Effector memory CD4-positive, alpha-beta T cell (primary cell): ENCODE results near the gene ABAT.
"Not testable (repeated sequence)": the region's sequence is repeated elsewhere in the genome, so short reads cannot be mapped to it uniquely, and the experiment has no call there.

Experiments used
- DNase-seq, 3 donors: peaks; one replicate each; pipeline ENCODE4 v3.0.0-alpha.2; 2020
- H3K27ac ChIP-seq: 2 replicates; pipeline ENCODE4 v1.7.0; 2013; ENCODE audit warnings: mild to moderate bottlenecking, low read length, moderate library complexity; ENCODE audit not compliant: insufficient read depth, poor library complexity, severe bottlenecking
- H3K27me3 ChIP-seq: replicated peaks from 2 replicates; pipeline ENCODE4 v1.7.0; 2013; ENCODE audit warnings: mild to moderate bottlenecking, low read length; ENCODE audit not compliant: insufficient read depth, control insufficient read depth, poor library complexity, severe bottlenecking
- H3K36me3 ChIP-seq: 2 replicates; pipeline ENCODE4 v1.7.0; 2013; ENCODE audit warnings: mild to moderate bottlenecking, low read length, moderate library complexity; ENCODE audit not compliant: control insufficient read depth, insufficient read depth
- H3K4me1 ChIP-seq: 2 replicates; pipeline ENCODE4 v1.7.0; 2013; ENCODE audit warnings: low read length, mild to moderate bottlenecking; ENCODE audit not compliant: control insufficient read depth, insufficient read depth, poor library complexity, severe bottlenecking
- H3K4me3 ChIP-seq: 2 replicates; pipeline ENCODE4 v1.7.0; 2013; ENCODE audit warnings: low read length, low read depth, mild to moderate bottlenecking; ENCODE audit not compliant: insufficient read depth, poor library complexity, severe bottlenecking
- H3K9me3 ChIP-seq: 2 replicates; pipeline ENCODE4 v1.7.0; 2013; ENCODE audit warnings: mild to moderate bottlenecking, low read length, moderate library complexity; ENCODE audit not compliant: control insufficient read depth

ABAT gene

DNA sequence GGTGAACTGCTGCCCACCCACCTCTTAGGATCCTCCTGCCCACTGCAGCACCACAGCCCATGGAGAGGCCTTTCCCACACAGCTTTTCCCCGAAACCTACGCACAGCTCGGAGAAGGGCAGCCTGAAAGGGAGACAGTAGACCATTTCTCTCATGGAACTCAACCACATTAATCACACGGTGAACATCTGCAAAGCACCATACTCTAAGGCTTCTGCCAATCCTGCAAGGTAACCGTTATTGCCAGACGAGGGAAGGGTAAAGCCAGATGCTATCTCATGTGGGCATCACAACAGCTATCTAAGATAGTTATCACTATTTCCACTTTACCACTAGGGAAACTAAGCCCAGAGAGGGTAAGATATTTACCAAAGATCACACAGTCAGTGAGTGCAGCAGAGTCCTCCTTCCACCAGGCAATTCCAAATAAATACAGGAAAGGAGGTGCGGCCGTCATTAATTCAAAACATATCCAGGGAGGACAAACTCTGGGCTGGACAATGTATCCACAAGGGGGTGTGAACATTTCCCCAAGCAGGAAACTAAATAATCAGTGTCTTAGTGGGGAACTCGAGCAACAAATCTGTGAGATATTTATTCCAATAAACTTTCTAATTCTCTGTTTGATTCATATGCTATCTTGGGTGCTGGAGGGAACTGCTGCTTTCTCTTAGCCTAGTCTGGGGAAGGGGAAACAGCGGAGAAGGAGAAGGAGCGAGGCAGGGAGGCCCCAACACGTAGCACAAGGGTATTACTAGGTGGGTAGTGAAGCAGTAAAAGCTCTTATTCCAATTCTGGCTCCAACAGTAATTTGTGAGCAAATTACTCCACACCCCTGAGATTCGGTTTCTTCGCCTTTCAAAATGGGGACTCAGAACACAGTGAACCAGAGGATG, 122.3 kb downstream of the ABAT start:
- DNase-seq = no peak
- Histone ChIP-seq H3K36me3 (no peaks in the 10 kb centered on the region), H3K27me3 (no peaks in the 10 kb centered on the region), H3K4me3 (peak overlapping the region; percentile 70), H3K4me1 (peaks cover 20% of the 10 kb centered on the region), H3K9me3 (no peaks in the 10 kb centered on the region), H3K27ac (peak overlapping the region; percentile 79)

DNA sequence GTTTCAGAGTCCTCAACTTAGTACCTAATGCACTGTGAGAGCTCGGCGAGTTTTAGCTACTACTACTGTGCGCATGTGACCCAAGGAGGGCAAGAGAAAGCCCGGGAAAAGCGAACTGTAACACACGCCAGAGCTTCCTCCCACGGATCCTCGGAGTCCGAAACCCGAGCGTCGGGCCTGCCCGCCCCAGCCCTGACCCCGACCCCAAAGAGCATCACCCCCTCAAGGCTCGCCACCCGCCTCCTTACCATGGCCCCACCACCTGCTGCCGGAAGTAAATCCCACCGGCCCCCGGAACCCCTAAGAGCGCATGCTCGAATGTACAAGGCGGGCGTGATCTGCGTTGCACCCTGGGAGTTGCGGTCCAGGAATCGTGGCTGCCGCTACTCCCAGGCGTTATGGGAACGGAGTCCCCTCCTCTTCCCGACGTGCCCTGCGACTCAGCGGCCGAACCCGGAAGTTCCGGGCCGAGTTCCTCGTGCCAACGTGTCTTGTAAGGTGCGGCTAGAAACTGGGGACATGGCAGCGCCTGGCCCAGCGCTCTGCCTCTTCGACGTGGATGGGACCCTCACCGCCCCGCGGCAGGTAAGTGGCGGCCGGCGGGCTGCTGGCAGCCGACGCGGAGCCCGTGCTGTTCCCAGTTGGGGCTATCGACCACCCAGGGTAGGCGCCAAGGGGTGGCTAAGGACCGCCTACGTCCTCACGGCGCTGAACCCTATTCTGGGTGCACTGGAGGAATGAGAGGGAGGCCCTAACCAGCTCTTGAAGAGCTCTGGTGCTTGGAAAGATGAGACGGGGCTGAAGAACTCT, 123.2 kb downstream of the ABAT start, which contains the start of the genes PMM2 and TMEM186:
Gene PMM2, plus strand, starts transcription at position 476 of the 810 bp plus-strand sequence. Its CDS starts 44 bp downstream, at position 520.
Gene TMEM186, minus strand, starts transcription at position 276 of the 810 bp plus-strand sequence. Its CDS starts 25 bp downstream, at position 251.
- no peaks in the 10 kb centered on the region for H3K27me3 ChIP-seq
- peak within 1 kb of the TSS; percentile 70 for H3K4me3 ChIP-seq
- H3K4me1 ChIP-seq = peaks cover 20% of the 10 kb centered on the region
- no peaks in the 10 kb centered on the region for H3K9me3 ChIP-seq
- peak within 1 kb of the TSS; percentile 79 for H3K27ac ChIP-seq
- H3K36me3 ChIP-seq = peaks cover 7% of the 10 kb centered on the region
- peak; percentile 90 to 94 (median 93) for DNase-seq

DNA sequence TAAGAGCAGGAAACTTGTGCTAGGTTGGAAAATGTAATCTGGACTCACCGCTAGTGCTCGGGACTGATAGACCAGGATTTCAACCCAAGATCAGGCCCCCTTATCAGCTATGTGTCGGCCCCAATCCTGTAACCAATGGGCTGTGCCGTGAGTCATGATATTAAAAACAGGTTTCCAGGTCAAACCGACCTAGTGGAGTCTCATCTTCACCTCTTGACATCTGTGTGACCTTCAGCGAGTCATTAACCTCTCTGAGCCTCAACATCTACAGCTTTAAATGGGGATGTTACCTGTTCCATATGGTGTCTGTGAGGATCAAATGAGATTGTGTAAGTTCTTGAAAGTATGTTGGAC, 123.7 kb downstream of the ABAT start:
- Histone ChIP-seq H3K4me1 (peaks cover 20% of the 10 kb centered on the region), H3K36me3 (peaks cover 13% of the 10 kb centered on the region), H3K27ac (peak overlapping the region; percentile 79), H3K9me3 (no peaks in the 10 kb centered on the region), H3K4me3 (peak overlapping the region; percentile 70), H3K27me3 (no peaks in the 10 kb centered on the region)
- peak in 2 of 3 donors; percentile 2 to 6 for DNase-seq

DNA sequence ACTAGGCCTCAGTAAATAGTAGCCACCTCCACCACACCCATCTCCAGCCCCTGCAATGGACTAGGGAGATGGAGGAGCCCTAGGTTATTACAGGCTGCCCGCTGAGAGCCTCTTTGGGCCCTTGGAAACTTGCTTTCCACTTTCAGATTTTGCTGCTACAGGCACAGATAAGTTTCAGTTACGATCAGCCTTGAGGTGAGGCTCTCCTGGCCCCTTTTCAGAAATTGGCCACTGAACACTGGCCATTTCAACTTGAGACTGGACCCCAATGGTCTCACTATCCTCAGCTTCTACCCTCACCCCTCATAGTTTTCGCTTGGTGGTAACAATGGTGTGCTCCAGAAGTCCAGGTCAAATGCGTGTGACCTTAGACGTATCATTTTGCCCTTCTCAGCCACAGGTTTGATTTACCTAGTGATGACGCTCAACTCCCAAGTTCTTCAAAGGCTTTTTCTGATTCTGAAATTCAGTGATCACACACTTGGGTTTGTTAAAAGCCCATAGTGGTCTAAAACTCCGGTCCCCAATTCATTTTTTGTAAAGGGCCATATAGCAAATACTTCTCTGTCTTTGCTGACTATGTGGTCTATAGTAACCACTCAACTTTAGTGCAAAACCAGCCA, 124.2 kb downstream of the ABAT start:
- DNase-seq = no peak
- H3K36me3 ChIP-seq = peaks cover 16% of the 10 kb centered on the region

DNA sequence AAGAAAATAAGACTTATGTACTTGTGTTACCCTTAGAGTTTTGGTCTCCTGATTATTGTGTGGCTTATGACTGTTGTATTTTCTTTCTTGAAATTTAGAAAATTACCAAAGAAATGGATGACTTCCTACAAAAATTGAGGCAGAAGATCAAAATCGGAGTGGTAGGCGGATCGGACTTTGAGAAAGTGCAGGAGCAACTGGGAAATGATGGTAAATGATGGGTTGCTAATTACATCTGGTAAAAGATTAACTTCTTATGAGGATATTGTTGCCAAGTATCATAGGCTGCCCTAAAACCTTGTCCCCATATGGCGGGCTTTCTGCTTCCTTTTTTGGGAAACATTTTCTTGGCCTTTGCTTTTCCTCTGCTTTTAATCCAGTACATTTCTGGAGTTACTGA, 127.3 kb downstream of the ABAT start:
- no peaks in the 10 kb centered on the region for H3K9me3 ChIP-seq
- H3K4me3 ChIP-seq = no peak overlapping the region
- H3K36me3 ChIP-seq = peaks cover 40% of the 10 kb centered on the region
- peaks cover 17% of the 10 kb centered on the region for H3K4me1 ChIP-seq
- no peak for DNase-seq
- no peaks in the 10 kb centered on the region for H3K27me3 ChIP-seq
- H3K27ac ChIP-seq = no peak overlapping the region

More for the DNA sequence above, 124.2 kb downstream of the ABAT start:
- Histone ChIP-seq H3K4me1 (peaks cover 20% of the 10 kb centered on the region), H3K27me3 (no peaks in the 10 kb centered on the region), H3K9me3 (no peaks in the 10 kb centered on the region), H3K27ac (peak overlapping the region; percentile 79), H3K4me3 (peak overlapping the region; percentile 70)

DNA sequence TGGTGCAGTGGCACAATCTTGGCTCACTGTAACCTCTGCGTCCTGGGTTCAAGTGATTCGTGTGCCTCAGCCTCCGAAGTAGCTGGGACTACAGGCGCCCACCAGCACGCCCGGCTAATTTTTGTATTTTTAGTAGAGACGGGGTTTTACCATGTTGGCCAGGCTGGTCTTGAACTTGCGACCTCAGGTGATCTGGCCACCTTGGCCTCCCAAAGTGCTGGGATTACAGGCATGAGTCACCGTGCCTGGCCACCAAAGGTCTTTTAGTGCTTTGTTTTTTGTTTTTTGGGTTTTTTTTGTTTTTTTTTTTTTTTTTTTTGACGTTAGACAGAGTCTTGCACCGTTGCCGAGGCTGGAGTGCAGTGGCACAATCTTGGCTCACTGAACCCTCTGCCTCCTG, 129.3 kb downstream of the ABAT start:
- not testable (repeated sequence) for H3K4me1 ChIP-seq, H3K4me3 ChIP-seq, H3K27ac ChIP-seq, H3K27me3 ChIP-seq, DNase-seq, H3K9me3 ChIP-seq
- peaks cover 59% of the 10 kb centered on the region for H3K36me3 ChIP-seq

DNA sequence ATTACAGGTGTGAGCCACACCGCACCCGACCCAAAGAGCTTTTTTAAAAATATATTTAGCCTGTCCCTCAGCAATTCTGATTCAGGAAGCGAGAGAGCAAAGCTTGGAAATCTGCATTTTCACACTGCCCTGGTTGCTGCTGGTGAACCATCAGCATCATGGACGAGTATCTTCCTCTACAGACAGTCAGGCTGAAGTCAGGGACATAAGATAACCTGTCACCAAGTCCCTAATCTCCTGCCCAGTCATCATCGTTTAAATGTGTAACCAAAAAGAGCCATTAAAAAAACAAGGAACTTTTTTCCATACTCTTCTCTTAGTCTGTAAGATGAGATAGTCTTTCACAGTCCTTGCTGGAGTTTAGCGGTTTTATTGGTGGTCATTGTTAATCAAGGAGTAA, 129.9 kb downstream of the ABAT start:
- Histone ChIP-seq H3K27ac (no peak overlapping the region), H3K36me3 (peaks cover 65% of the 10 kb centered on the region), H3K4me3 (no peak overlapping the region), H3K27me3 (no peaks in the 10 kb centered on the region), H3K9me3 (no peaks in the 10 kb centered on the region), H3K4me1 (no peaks in the 10 kb centered on the region)
- no peak for DNase-seq

DNA sequence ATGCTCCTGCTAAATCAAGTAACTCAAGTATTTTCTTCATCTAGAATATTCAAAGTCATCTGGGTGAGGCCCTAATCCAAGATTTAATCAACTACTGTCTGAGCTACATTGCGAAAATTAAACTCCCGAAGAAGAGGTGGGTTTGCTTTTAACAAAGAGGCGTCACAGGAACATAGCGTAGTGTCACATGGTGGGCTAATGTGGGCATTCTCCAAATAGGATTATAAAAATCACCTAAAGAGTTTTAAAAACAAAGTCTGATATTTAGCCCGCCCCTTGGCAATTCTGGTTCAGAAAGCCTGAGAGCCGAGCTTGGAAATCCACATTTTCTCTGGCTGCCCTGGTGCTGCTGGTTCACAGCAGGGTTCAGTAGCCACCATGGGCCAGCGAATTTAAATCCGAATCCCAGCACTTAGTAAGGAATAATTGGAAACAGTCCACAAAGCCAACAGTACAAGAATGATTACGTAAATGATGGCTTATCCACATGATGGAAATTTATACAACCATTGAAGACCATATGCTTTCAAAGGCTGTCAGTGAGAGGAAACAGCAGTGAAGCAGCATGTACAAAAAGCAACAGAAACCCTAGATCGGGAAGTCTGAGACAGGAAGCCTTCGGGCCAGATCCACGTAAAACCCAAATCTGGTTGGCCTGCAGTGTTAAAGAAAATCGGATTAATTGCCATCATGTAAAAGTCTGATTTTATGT, 132.0 kb downstream of the ABAT start:
- H3K4me3 ChIP-seq = no peak overlapping the region
- no peaks in the 10 kb centered on the region for H3K9me3 ChIP-seq
- no peaks in the 10 kb centered on the region for H3K4me1 ChIP-seq
- H3K27me3 ChIP-seq = no peaks in the 10 kb centered on the region
- peaks cover 80% of the 10 kb centered on the region for H3K36me3 ChIP-seq
- no peak for DNase-seq
- H3K27ac ChIP-seq = no peak overlapping the region

DNA sequence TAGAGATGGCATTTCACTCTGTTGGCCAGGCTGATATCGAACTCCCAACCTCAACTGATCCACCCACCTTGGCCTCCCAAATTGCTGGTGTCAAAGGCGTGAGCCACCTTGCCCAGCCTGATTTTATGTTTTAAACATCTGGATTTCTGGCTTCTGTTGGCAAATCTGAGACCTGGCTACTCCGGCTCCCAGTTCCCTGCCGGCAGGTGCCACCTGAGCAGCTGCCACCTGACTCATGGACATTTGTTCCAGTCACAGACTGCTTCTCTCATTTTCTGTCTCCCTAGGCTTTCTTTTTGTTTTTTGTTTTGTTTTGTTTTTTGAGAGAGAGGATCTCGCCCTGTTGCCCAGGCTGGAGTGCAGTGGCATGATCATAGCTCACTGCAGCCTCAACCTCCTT, 132.8 kb downstream of the ABAT start:
- Histone ChIP-seq H3K4me1 (no peaks in the 10 kb centered on the region), H3K4me3 (no peak overlapping the region), H3K36me3 (peaks cover 83% of the 10 kb centered on the region), H3K27ac (no peak overlapping the region), H3K9me3 (no peaks in the 10 kb centered on the region), H3K27me3 (no peaks in the 10 kb centered on the region)
- DNase-seq = no peak
